Measurements from ENCODE around the gene LRG1.

The LRG1 gene

GRCh38 chr19:4511300-4512054, 28.4 kb downstream of the LRG1 start:
- DNase-seq (ENCODE audit: low read depth), result no peak

- no peak for DNase-seq (ENCODE audit: low read depth)
These were observed 29.2 kb downstream of the LRG1 start for GRCh38 chr19:4510435-4511255.

- no peak for DNase-seq (ENCODE audit: low read depth)
These were observed 31.1 kb downstream of the LRG1 start for GRCh38 chr19:4508698-4509097.

GRCh38 chr19:4507804-4508203, 32.0 kb downstream of the LRG1 start:
- no peak for DNase-seq (ENCODE audit: low read depth)

GRCh38 chr19:4507150-4507452, 32.7 kb downstream of the LRG1 start:
- no peak for DNase-seq (ENCODE audit: low read depth)

DNA sequence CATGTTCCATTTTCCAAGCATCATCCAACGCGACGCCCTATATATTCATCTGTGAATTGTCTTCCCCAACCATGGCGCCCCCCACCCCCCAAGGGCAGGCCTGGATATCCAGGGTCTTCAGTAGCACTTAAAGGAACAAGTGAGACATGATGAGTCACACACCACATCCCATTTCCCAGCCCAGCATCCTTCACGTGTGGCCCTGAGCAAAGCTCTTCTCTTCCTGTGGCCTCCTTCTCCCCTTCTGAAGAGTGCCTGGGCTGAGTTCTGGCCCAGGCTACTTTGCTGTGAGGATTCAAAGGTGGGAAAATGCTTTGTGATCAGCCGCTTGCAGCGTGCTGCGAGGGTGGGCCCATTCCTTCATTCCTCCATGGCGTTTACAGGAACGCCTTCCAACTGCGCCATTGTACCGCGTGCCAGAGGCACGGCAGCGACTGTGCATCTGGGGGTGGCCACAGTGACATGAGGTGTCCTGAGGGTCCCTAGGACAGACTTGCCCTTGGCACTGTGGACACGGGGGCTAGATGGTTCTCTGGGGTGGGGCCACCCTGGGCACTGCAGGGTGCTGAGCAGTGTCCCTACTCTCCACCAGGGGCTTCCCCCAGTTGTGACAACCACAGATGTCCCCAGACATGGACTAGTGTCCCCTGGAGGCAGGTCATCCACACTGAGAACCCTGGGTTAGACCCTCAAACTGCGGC, 33.2 kb downstream of the LRG1 start:
- DNase-seq (ENCODE audit: low read depth), result no peak

DNA sequence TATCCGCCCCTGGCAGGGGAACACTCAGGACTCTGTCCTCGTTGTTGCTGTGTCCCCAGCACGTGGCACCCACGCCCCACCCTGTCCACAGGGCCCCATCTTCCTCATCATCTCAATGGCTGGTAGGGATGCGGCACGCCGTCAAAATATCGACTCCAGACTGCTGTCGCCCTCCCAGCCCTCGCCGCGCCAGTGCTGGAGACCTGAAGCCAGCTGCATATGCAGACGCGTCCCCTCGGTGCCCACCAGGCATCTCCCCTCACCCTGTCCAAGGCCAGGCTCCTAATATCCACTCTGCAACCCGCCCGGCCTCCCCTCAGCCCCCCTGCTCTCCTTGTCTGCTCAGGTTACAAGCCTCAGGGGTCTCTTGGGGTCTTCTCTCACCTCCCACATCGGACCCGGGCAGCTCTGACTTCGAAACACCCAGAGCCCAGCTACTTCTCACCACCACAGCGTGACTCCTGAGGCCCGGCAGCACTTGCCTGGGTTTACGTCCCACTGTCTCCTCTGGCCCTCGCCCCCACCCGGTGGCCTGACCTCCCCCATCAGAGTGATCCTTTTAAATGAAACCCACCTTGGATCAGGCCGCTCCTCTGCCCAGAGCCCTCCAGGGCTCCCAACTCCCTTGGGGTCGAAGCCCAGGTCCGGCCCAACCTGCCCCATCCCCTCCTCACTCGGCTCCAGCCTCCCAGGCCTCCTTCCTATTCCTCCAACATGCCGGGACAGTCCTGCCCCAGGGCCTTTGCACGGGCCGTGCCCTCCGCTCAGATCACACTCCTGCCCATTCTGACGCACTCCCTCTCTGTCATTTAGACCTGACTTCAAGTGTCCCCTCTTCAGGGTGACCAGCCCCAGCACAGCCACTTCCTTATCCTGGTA, 34.0 kb downstream of the LRG1 start:
- no peak for DNase-seq (ENCODE audit: low read depth)

DNA sequence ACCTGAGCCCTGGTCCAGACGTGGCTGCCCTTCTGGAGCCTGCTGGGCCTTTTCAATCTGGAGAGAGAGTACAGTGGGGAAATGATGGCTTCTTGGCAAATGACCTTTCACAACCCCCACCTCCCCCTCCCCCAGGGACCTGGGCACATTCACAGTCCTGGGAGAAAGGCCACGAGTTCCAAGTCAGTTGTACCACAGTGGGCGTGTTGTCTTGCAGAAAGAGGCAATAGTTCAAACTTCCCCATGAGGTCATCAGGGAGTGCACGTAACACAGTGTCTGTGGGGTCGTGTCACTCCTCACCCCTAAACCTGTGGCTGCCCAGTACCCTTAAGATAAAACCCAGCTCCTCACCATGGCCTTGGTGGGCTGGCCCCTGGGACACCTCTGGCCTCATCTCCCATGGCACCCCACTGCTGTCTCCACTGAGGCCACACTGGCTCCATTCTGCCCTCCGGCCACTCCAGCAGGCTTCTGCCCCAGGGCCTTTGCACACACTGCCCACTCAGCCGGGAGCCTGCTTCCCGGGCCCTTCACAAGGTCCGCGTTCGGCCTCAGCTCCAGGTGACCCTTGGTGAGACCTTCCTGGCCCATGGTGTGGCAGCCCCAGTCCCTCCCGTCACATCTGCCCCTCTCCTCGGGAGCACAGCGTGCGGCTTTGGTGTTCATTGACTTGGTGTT, 34.8 kb downstream of the LRG1 start:
- DNase-seq (ENCODE audit: low read depth), result no peak

DNA sequence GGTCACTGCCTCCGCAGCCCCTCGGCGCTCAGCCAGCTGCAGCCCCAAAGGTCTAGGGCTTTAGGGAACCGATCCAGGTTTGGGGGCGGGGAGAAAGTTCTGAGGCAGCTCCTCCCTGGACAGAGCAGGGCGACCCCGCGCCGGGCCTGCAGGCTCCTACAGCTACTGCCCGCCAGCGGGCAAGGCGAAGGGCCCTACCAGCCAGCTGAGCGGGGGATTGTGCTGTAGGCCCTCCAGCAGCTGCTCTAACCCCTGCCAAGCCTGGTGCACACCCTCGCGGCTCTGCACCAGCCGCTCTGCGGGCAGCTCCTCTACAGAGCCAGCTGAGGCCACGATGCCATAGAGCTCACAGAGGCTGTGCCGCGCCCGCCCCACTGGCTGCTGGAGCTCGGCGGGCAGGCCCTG, 35.5 kb downstream of the LRG1 start:
- DNase-seq (ENCODE audit: low read depth), result no peak

GRCh38 chr19:4503825-4504170, 36.0 kb downstream of the LRG1 start:
- DNase-seq (ENCODE audit: low read depth), result no peak

GRCh38 chr19:4503132-4503824, 36.6 kb downstream of the LRG1 start:
- no peak for DNase-seq (ENCODE audit: low read depth)

GRCh38 chr19:4502282-4503131, 37.3 kb downstream of the LRG1 start:
- DNase-seq (ENCODE audit: low read depth), result no peak

- no peak for DNase-seq (ENCODE audit: low read depth)
These were observed 38.1 kb downstream of the LRG1 start for GRCh38 chr19:4501691-4502090.

GRCh38 chr19:4500841-4501591, 38.8 kb downstream of the LRG1 start:
- no peak for DNase-seq (ENCODE audit: low read depth)

DNA sequence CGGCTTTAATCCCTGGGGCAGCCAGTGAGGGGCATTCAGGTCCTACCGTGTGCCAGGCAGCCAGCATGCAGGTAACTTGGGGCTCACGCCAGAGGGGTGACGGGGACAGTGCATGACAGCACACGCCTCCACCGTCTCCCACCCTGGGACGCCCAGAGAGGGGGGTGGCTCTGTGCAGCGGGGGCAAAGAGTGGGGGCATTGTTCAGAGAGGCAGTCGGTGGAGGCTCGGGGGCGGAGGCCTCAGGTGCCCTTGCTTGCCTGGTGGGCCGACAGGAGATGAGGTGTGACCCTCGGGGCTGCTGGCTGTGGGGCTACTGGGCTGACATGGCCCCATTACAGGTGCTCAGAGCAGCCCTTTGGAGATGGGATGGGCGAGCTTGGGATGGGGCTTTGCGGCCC, 40.0 kb downstream of the LRG1 start:
- no peak for DNase-seq (ENCODE audit: low read depth)

DNA sequence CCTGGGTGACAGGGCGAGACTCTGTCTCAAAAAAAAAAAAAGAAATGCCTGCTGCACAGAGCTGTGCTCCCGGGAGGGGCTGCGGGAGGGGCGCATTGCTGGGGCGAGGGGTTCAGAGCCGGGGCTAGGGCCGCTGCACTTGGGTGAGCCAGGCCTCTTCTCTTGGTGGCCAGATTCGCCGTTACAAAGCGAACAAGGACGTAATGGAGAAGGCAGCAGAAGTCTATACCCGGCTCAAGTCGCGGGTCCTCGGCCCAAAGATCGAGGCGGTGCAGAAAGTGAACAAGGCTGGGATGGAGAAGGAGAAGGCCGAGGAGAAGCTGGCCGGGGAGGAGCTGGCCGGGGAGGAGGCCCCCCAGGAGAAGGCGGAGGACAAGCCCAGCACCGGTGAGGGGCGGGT, 40.5 kb downstream of the LRG1 start:
- DNase-seq (ENCODE audit: low read depth), result no peak

DNA sequence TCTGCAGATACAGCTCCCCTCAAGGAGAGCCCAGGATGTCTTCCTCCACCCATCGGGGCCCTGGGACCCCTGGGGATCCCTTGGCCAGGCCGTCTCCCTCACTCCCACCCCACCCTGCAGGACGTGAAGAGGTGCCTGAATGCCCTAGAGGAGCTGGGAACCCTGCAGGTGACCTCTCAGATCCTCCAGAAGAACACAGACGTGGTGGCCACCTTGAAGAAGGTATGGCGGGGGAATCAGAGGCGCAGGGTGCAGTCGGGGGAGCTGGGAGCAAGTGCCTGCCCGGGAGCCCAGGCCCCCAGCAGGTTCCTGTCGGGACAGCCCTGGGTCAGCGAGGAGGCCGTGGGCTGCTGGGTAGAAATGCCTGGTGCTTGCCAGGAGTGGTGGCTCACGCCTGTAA, 41.1 kb downstream of the LRG1 start:
- DNase-seq (ENCODE audit: low read depth), result no peak

DNA sequence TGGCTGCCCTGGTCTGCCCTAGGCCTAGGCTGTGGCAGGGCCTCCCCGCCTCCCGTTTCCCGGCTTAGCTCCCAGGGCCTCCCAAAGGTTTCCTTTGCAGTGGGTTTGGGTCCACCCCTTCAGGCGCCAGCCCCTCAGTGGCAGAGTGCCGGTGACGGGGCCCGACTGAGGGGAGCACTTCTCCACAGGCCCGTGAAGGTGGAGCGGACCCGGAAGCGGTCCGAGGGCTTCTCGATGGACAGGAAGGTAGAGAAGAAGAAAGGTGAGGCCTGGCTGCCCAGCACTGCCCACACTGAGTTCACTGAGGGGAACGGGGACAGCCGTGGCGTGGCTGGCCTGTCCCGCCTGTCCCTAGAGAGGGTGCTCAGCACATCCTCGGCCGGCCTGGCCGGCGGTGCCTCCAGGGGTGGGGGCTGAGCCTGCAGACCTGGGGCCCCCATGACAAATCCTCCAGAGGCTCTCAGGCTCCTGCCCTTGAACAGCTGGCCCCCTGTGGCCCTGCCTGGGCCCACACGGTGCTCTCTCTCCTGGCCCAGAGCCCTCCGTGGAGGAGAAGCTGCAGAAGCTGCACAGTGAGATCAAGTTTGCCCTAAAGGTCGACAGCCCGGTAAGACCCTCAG, 42.0 kb downstream of the LRG1 start:
- no peak for DNase-seq (ENCODE audit: low read depth)

DNA sequence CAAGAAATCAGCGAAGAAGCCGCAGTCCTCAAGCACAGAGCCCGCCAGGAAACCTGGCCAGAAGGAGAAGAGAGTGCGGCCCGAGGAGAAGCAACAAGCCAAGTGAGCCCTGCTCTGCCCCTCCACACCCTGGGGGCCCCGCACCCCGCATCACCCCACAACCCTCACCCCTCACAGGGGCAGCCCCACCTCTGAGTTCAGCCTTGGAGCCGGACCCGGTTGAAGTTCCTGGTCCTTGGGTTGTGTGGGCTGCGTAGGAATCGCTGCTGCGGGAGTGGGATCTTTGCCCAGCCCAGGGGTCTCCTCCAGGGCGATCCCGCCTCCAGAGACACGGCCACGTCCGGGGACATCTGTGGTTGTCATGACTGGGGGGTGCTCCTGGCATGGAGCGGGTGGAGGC, 43.5 kb downstream of the LRG1 start:
- no peak for DNase-seq (ENCODE audit: low read depth)

All from T follicular helper cell (primary cell).